NT2/D1 (cell line): Measurements from ENCODE around the gene KAZN.
A peak's percentile ranks its signal among the peaks of the same experiment; 100 is the strongest.

Experiments used
- DNase-seq: peaks from one replicate; pipeline ENCODE4 v3.0.0-alpha.2; 2011; ENCODE audit warnings: low read depth, low spot score
- H3K27me3 ChIP-seq: 2 replicates; pipeline ENCODE4 v1.6.0; 2011; ENCODE audit warnings: mild to moderate bottlenecking; ENCODE audit not compliant: insufficient read length, insufficient read depth
- H3K36me3 ChIP-seq: 2 replicates; pipeline ENCODE4 v1.6.1; 2011; ENCODE audit warnings: mild to moderate bottlenecking, low read length, mixed read lengths; ENCODE audit not compliant: insufficient read depth, insufficient read length
- H3K4me1 ChIP-seq: 2 replicates; pipeline ENCODE4 v1.5.1; 2011; ENCODE audit not compliant: insufficient read depth, insufficient read length
- H3K4me3 ChIP-seq: 2 replicates; pipeline ENCODE4 v1.5.1; 2011; ENCODE audit warnings: low read depth; ENCODE audit not compliant: insufficient read length
- H3K9ac ChIP-seq: 2 replicates; pipeline ENCODE4 v1.6.0; 2011; ENCODE audit warnings: low read depth; ENCODE audit not compliant: insufficient read length
- H3K9me3 ChIP-seq: 2 replicates; pipeline ENCODE4 v1.5.1; 2011; ENCODE audit warnings: mild to moderate bottlenecking, low read length; ENCODE audit not compliant: insufficient read depth
- SUZ12 ChIP-seq: IDR thresholded peaks from 2 replicates; pipeline ENCODE4 v1.6.1; 2011; ENCODE audit not compliant: insufficient read length, insufficient read depth; ENCODE audit errors: extremely low read depth
- YY1 ChIP-seq: IDR thresholded peaks from 2 replicates; pipeline ENCODE4 v1.6.1; 2011; ENCODE audit not compliant: insufficient read length, insufficient read depth
- ZNF274 ChIP-seq: IDR thresholded peaks from 2 replicates; pipeline ENCODE4 v1.6.1; 2011; ENCODE audit warnings: mild to moderate bottlenecking, low read depth, low read length

Gene KAZN

GRCh38 chr1:14897997-14898645, 299.6 kb downstream of the KAZN start:
- Histone ChIP-seq H3K9me3 (peaks cover 4% of the 10 kb centered on the region; the same call in 1 of the 2 replicates), H3K9ac (no peak overlapping the region), H3K36me3 (no peaks in the 10 kb centered on the region), H3K4me1 (peaks cover 20% of the 10 kb centered on the region), H3K27me3 (no peaks in the 10 kb centered on the region), H3K4me3 (no peak overlapping the region)
- DNase-seq = no peak
- TF ChIP-seq ZNF274 = no peak
- no peak for TF ChIP-seq YY1
- no peak for TF ChIP-seq SUZ12

GRCh38 chr1:14899686-14900085, 301.2 kb downstream of the KAZN start:
- DNase-seq = no peak
- Histone ChIP-seq H3K9me3 (peaks cover 4% of the 10 kb centered on the region; the same call in 1 of the 2 replicates), H3K36me3 (no peaks in the 10 kb centered on the region), H3K9ac (peak overlapping the region; percentile 47), H3K4me3 (no peak overlapping the region), H3K27me3 (no peaks in the 10 kb centered on the region), H3K4me1 (peaks cover 16% of the 10 kb centered on the region)
- no peak for TF ChIP-seq SUZ12
- TF ChIP-seq YY1 = no peak
- no peak for TF ChIP-seq ZNF274

GRCh38 chr1:14901371-14901954, 303.0 kb downstream of the KAZN start:
- no peaks in the 10 kb centered on the region for H3K36me3 ChIP-seq
- peaks cover 4% of the 10 kb centered on the region; the same call in 1 of the 2 replicates for H3K9me3 ChIP-seq
- H3K9ac ChIP-seq = no peak overlapping the region
- TF ChIP-seq YY1 = no peak
- H3K4me3 ChIP-seq = no peak overlapping the region
- H3K27me3 ChIP-seq = no peaks in the 10 kb centered on the region
- H3K4me1 ChIP-seq = peaks cover 7% of the 10 kb centered on the region
- no peak for DNase-seq

- H3K4me1 ChIP-seq = peaks cover 7% of the 10 kb centered on the region
- no peaks in the 10 kb centered on the region for H3K9me3 ChIP-seq
Measured at GRCh38 chr1:14903922-14904321, 305.4 kb downstream of the KAZN start.

GRCh38 chr1:14906665-14907064, 308.2 kb downstream of the KAZN start:
- TF ChIP-seq YY1 = no peak
- no peak for TF ChIP-seq ZNF274
- TF ChIP-seq SUZ12 = no peak
- Histone ChIP-seq H3K36me3 (no peaks in the 10 kb centered on the region), H3K9me3 (no peaks in the 10 kb centered on the region), H3K27me3 (no peaks in the 10 kb centered on the region), H3K4me1 (no peaks in the 10 kb centered on the region), H3K9ac (no peak overlapping the region), H3K4me3 (no peak overlapping the region)
- DNase-seq = no peak

More at GRCh38 chr1:14903922-14904321, 305.4 kb downstream of the KAZN start:
- Histone ChIP-seq H3K36me3 (no peaks in the 10 kb centered on the region), H3K4me3 (no peak overlapping the region), H3K9ac (no peak overlapping the region), H3K27me3 (no peaks in the 10 kb centered on the region)
- DNase-seq = no peak
- TF ChIP-seq SUZ12 (no peak), ZNF274 (no peak), YY1 (no peak)

- no peak for DNase-seq
- no peaks in the 10 kb centered on the region for H3K27me3 ChIP-seq
- H3K4me1 ChIP-seq = no peaks in the 10 kb centered on the region
- H3K36me3 ChIP-seq = no peaks in the 10 kb centered on the region
- no peak overlapping the region for H3K9ac ChIP-seq
- TF ChIP-seq ZNF274 = no peak
- no peak for TF ChIP-seq YY1
- no peak for TF ChIP-seq SUZ12
- H3K4me3 ChIP-seq = no peak overlapping the region
- H3K9me3 ChIP-seq = no peaks in the 10 kb centered on the region
Measured at GRCh38 chr1:14907416-14907815, 308.9 kb downstream of the KAZN start.

GRCh38 chr1:14909273-14909672, 310.8 kb downstream of the KAZN start:
- Histone ChIP-seq H3K9me3 (no peaks in the 10 kb centered on the region), H3K4me1 (peaks cover 5% of the 10 kb centered on the region), H3K9ac (no peak overlapping the region), H3K36me3 (no peaks in the 10 kb centered on the region), H3K27me3 (no peaks in the 10 kb centered on the region), H3K4me3 (no peak overlapping the region)
- no peak for DNase-seq
- TF ChIP-seq YY1 (no peak), SUZ12 (no peak), ZNF274 (no peak)

GRCh38 chr1:14909920-14910460, 311.5 kb downstream of the KAZN start:
- Histone ChIP-seq H3K4me1 (peaks cover 7% of the 10 kb centered on the region), H3K4me3 (no peak overlapping the region), H3K9me3 (no peaks in the 10 kb centered on the region), H3K9ac (no peak overlapping the region), H3K36me3 (no peaks in the 10 kb centered on the region), H3K27me3 (no peaks in the 10 kb centered on the region)
- no peak for DNase-seq
- TF ChIP-seq SUZ12 = no peak
- no peak for TF ChIP-seq ZNF274
- TF ChIP-seq YY1 = no peak
